Measurements from ENCODE around the gene RALBP1.
"Not testable (repeated sequence)": the region's sequence is repeated elsewhere in the genome, so short reads cannot be mapped to it uniquely, and the experiment has no call there.

Gene RALBP1

GRCh38 chr18:9483526-9483925 lies 8.2 kb downstream of the RALBP1 start:
- Histone ChIP-seq H3K36me3 (ENCODE audit: insufficient read depth, low read depth, low read length) (peaks cover 5% of the 10 kb centered on the region), H3K4me1 (ENCODE audit: insufficient read depth, low read length) (no peaks in the 10 kb centered on the region), H3K9me3 (ENCODE audit: insufficient read depth, low read depth, low read length) (no peaks in the 10 kb centered on the region), H3K27ac (ENCODE audit: low read length) (no peak overlapping the region), H3K9ac (ENCODE audit: low read depth, low read length) (no peak overlapping the region), H3K27me3 (ENCODE audit: insufficient read depth, low read length) (no peaks in the 10 kb centered on the region), H3K4me3 (ENCODE audit: low read length) (no peak overlapping the region)

GRCh38 chr18:9484856-9485255 lies 9.5 kb downstream of the RALBP1 start:
- not testable (repeated sequence) for H3K9me3 ChIP-seq (ENCODE audit: insufficient read depth, low read depth, low read length)

GRCh38 chr18:9488538-9488937 lies 13.2 kb downstream of the RALBP1 start:
- H3K4me1 ChIP-seq (ENCODE audit: insufficient read depth, low read length), result peaks cover 2% of the 10 kb centered on the region
- H3K9me3 ChIP-seq (ENCODE audit: insufficient read depth, low read depth, low read length), result peaks cover 9% of the 10 kb centered on the region
- no peak overlapping the region for H3K4me3 ChIP-seq (ENCODE audit: low read length)
- no peaks in the 10 kb centered on the region for H3K27me3 ChIP-seq (ENCODE audit: insufficient read depth, low read length)
- no peaks in the 10 kb centered on the region for H3K36me3 ChIP-seq (ENCODE audit: insufficient read depth, low read depth, low read length)
- H3K9ac ChIP-seq (ENCODE audit: low read depth, low read length), result no peak overlapping the region
- no peak overlapping the region for H3K27ac ChIP-seq (ENCODE audit: low read length)

More at GRCh38 chr18:9484856-9485255, 9.5 kb downstream of the RALBP1 start:
- not testable (repeated sequence) for H3K4me1 ChIP-seq (ENCODE audit: insufficient read depth, low read length); H3K36me3 ChIP-seq (ENCODE audit: insufficient read depth, low read depth, low read length); H3K9ac ChIP-seq (ENCODE audit: low read depth, low read length); H3K27ac ChIP-seq (ENCODE audit: low read length); H3K27me3 ChIP-seq (ENCODE audit: insufficient read depth, low read length); H3K4me3 ChIP-seq (ENCODE audit: low read length)

GRCh38 chr18:9494778-9495331 lies 19.5 kb downstream of the RALBP1 start:
- peaks cover 30% of the 10 kb centered on the region for H3K4me1 ChIP-seq (ENCODE audit: insufficient read depth, low read length)
- H3K36me3 ChIP-seq (ENCODE audit: insufficient read depth, low read depth, low read length), result no peaks in the 10 kb centered on the region
- H3K9me3 ChIP-seq (ENCODE audit: insufficient read depth, low read depth, low read length), result peaks cover 9% of the 10 kb centered on the region
- H3K9ac ChIP-seq (ENCODE audit: low read depth, low read length), result no peak overlapping the region
- H3K4me3 ChIP-seq (ENCODE audit: low read length), result no peak overlapping the region
- H3K27me3 ChIP-seq (ENCODE audit: insufficient read depth, low read length), result no peaks in the 10 kb centered on the region
- H3K27ac ChIP-seq (ENCODE audit: low read length), result peak overlapping the region; percentile 2

- H3K27ac ChIP-seq (ENCODE audit: low read length), result peak overlapping the region; percentile 46
- peak overlapping the region; percentile 4; the same call in 1 of the 2 replicates for H3K9ac ChIP-seq (ENCODE audit: low read depth, low read length)
- no peaks in the 10 kb centered on the region for H3K27me3 ChIP-seq (ENCODE audit: insufficient read depth, low read length)
- H3K4me3 ChIP-seq (ENCODE audit: low read length), result peak overlapping the region; percentile 29; the same call in 1 of the 2 replicates
- H3K9me3 ChIP-seq (ENCODE audit: insufficient read depth, low read depth, low read length), result peaks cover 9% of the 10 kb centered on the region
- H3K4me1 ChIP-seq (ENCODE audit: insufficient read depth, low read length), result peaks cover 30% of the 10 kb centered on the region
- H3K36me3 ChIP-seq (ENCODE audit: insufficient read depth, low read depth, low read length), result no peaks in the 10 kb centered on the region
Observed at GRCh38 chr18:9495465-9495864, 20.2 kb downstream of the RALBP1 start.

- Histone ChIP-seq H3K27ac (ENCODE audit: low read length) (peak overlapping the region; percentile 46), H3K4me1 (ENCODE audit: insufficient read depth, low read length) (peaks cover 30% of the 10 kb centered on the region), H3K27me3 (ENCODE audit: insufficient read depth, low read length) (no peaks in the 10 kb centered on the region), H3K9ac (ENCODE audit: low read depth, low read length) (peak overlapping the region; percentile 4; the same call in 1 of the 2 replicates), H3K9me3 (ENCODE audit: insufficient read depth, low read depth, low read length) (peaks cover 9% of the 10 kb centered on the region), H3K4me3 (ENCODE audit: low read length) (peak overlapping the region; percentile 29; the same call in 1 of the 2 replicates), H3K36me3 (ENCODE audit: insufficient read depth, low read depth, low read length) (no peaks in the 10 kb centered on the region)
Observed at GRCh38 chr18:9495916-9496705, 20.8 kb downstream of the RALBP1 start.

GRCh38 chr18:9506046-9506792 lies 30.9 kb downstream of the RALBP1 start:
- no peaks in the 10 kb centered on the region for H3K36me3 ChIP-seq (ENCODE audit: insufficient read depth, low read depth, low read length)
- no peaks in the 10 kb centered on the region for H3K27me3 ChIP-seq (ENCODE audit: insufficient read depth, low read length)
- H3K9ac ChIP-seq (ENCODE audit: low read depth, low read length), result no peak overlapping the region
- H3K9me3 ChIP-seq (ENCODE audit: insufficient read depth, low read depth, low read length), result no peaks in the 10 kb centered on the region; the same call in 1 of the 2 replicates
- no peak overlapping the region for H3K4me3 ChIP-seq (ENCODE audit: low read length)
- no peak overlapping the region for H3K27ac ChIP-seq (ENCODE audit: low read length)
- no peaks in the 10 kb centered on the region for H3K4me1 ChIP-seq (ENCODE audit: insufficient read depth, low read length)

- no peaks in the 10 kb centered on the region for H3K9me3 ChIP-seq (ENCODE audit: insufficient read depth, low read depth, low read length)
- H3K4me1 ChIP-seq (ENCODE audit: insufficient read depth, low read length), result no peaks in the 10 kb centered on the region
Observed at GRCh38 chr18:9507565-9508088, 32.3 kb downstream of the RALBP1 start.

GRCh38 chr18:9508446-9509025 lies 33.2 kb downstream of the RALBP1 start:
- no peaks in the 10 kb centered on the region for H3K27me3 ChIP-seq (ENCODE audit: insufficient read depth, low read length)
- H3K9ac ChIP-seq (ENCODE audit: low read depth, low read length), result no peak overlapping the region
- H3K9me3 ChIP-seq (ENCODE audit: insufficient read depth, low read depth, low read length), result no peaks in the 10 kb centered on the region
- no peak overlapping the region for H3K27ac ChIP-seq (ENCODE audit: low read length)
- no peaks in the 10 kb centered on the region for H3K36me3 ChIP-seq (ENCODE audit: insufficient read depth, low read depth, low read length)
- no peak overlapping the region for H3K4me3 ChIP-seq (ENCODE audit: low read length)
- H3K4me1 ChIP-seq (ENCODE audit: insufficient read depth, low read length), result no peaks in the 10 kb centered on the region

More at GRCh38 chr18:9507565-9508088, 32.3 kb downstream of the RALBP1 start:
- no peak overlapping the region for H3K4me3 ChIP-seq (ENCODE audit: low read length)
- no peaks in the 10 kb centered on the region for H3K36me3 ChIP-seq (ENCODE audit: insufficient read depth, low read depth, low read length)
- no peaks in the 10 kb centered on the region for H3K27me3 ChIP-seq (ENCODE audit: insufficient read depth, low read length)
- H3K27ac ChIP-seq (ENCODE audit: low read length), result no peak overlapping the region
- no peak overlapping the region for H3K9ac ChIP-seq (ENCODE audit: low read depth, low read length)

GRCh38 chr18:9513971-9514512 lies 38.7 kb downstream of the RALBP1 start:
- H3K27me3 ChIP-seq (ENCODE audit: insufficient read depth, low read length), result no peaks in the 10 kb centered on the region
- H3K4me3 ChIP-seq (ENCODE audit: low read length), result no peak overlapping the region
- H3K9me3 ChIP-seq (ENCODE audit: insufficient read depth, low read depth, low read length), result no peaks in the 10 kb centered on the region
- no peak overlapping the region for H3K27ac ChIP-seq (ENCODE audit: low read length)
- H3K36me3 ChIP-seq (ENCODE audit: insufficient read depth, low read depth, low read length), result peaks cover 11% of the 10 kb centered on the region
- H3K4me1 ChIP-seq (ENCODE audit: insufficient read depth, low read length), result no peaks in the 10 kb centered on the region
- no peak overlapping the region for H3K9ac ChIP-seq (ENCODE audit: low read depth, low read length)

GRCh38 chr18:9516437-9517064 lies 41.2 kb downstream of the RALBP1 start:
- Histone ChIP-seq H3K4me3 (ENCODE audit: low read length) (no peak overlapping the region), H3K9ac (ENCODE audit: low read depth, low read length) (no peak overlapping the region), H3K9me3 (ENCODE audit: insufficient read depth, low read depth, low read length) (no peaks in the 10 kb centered on the region), H3K27me3 (ENCODE audit: insufficient read depth, low read length) (no peaks in the 10 kb centered on the region), H3K4me1 (ENCODE audit: insufficient read depth, low read length) (no peaks in the 10 kb centered on the region), H3K36me3 (ENCODE audit: insufficient read depth, low read depth, low read length) (peaks cover 11% of the 10 kb centered on the region), H3K27ac (ENCODE audit: low read length) (no peak overlapping the region)
